Measurements from ENCODE around the gene UBA7.
"Not testable (repeated sequence)": the region's sequence is repeated elsewhere in the genome, so short reads cannot be mapped to it uniquely, and the experiment has no call there.

The UBA7 gene

GRCh38 chr3:49813497-49814174, at the start of gene UBA7:
Gene UBA7, minus strand, starts transcription at chr3:49813953. Its CDS starts 166 bp downstream, at chr3:49813787.
- in situ Hi-C loops (cut with HindIII; ENCODE audit: low sequenced_read_pairs), result no loop called here

GRCh38 chr3:49859576-49860305, 46.0 kb upstream of the UBA7 start:
- in situ Hi-C loops (cut with HindIII; ENCODE audit: low sequenced_read_pairs), result loop anchor here (10.0 to 25.0 kb wide), 5 partner anchors 85 to 325 kb away; no protein-coding TSS in a partner anchor

- in situ Hi-C loops (cut with HindIII; ENCODE audit: low sequenced_read_pairs), result loop anchor here (25.0 kb wide), 2 partner anchors 106 to 181 kb away; no protein-coding TSS in a partner anchor
Measured at GRCh38 chr3:49856181-49857005, 42.6 kb upstream of the UBA7 start, which contains the start of gene TRAIP. Gene TRAIP, minus strand, starts transcription at chr3:49856564. Its CDS starts 111 bp downstream, at chr3:49856453.

GRCh38 chr3:49855662-49856061, 41.9 kb upstream of the UBA7 start:
- in situ Hi-C loops (cut with HindIII; ENCODE audit: low sequenced_read_pairs), result loop anchor here (25.0 kb wide), 2 partner anchors 107 to 182 kb away; no protein-coding TSS in a partner anchor

GRCh38 chr3:49845694-49846093, 31.9 kb upstream of the UBA7 start:
- in situ Hi-C loops (cut with HindIII; ENCODE audit: low sequenced_read_pairs), result no loop called here

- in situ Hi-C loops (cut with HindIII; ENCODE audit: low sequenced_read_pairs), result no loop called here
Measured at GRCh38 chr3:49844464-49845183, 30.9 kb upstream of the UBA7 start.

- in situ Hi-C loops (cut with HindIII; ENCODE audit: low sequenced_read_pairs), result no loop called here
Measured at GRCh38 chr3:49842843-49843517, 29.2 kb upstream of the UBA7 start.

GRCh38 chr3:49841806-49842205, 28.1 kb upstream of the UBA7 start:
- in situ Hi-C loops (cut with HindIII; ENCODE audit: low sequenced_read_pairs), result no loop called here

- in situ Hi-C loops (cut with HindIII; ENCODE audit: low sequenced_read_pairs), result no loop called here
Measured at GRCh38 chr3:49841126-49841696, 27.5 kb upstream of the UBA7 start.

- in situ Hi-C loops (cut with HindIII; ENCODE audit: low sequenced_read_pairs), result no loop called here
Measured at GRCh38 chr3:49840388-49840787, 26.6 kb upstream of the UBA7 start.

- in situ Hi-C loops (cut with HindIII; ENCODE audit: low sequenced_read_pairs), result loop anchor here (5.0 kb wide), 1 partner anchor 67 kb away; no protein-coding TSS in a partner anchor
Measured at GRCh38 chr3:49839193-49839809, 25.5 kb upstream of the UBA7 start.

- in situ Hi-C loops (cut with HindIII; ENCODE audit: low sequenced_read_pairs), result no loop called here
Measured at GRCh38 chr3:49831341-49831740, 17.6 kb upstream of the UBA7 start.

- in situ Hi-C loops (cut with HindIII; ENCODE audit: low sequenced_read_pairs), result no loop called here
Measured at GRCh38 chr3:49826016-49826415, 12.3 kb upstream of the UBA7 start.

GRCh38 chr3:49823131-49823530, 9.4 kb upstream of the UBA7 start:
- in situ Hi-C loops (cut with HindIII; ENCODE audit: low sequenced_read_pairs), result not testable (repeated sequence)

GRCh38 chr3:49812916-49813496, 747 bp downstream of the UBA7 start:
- in situ Hi-C loops (cut with HindIII; ENCODE audit: low sequenced_read_pairs), result no loop called here

- in situ Hi-C loops (cut with HindIII; ENCODE audit: low sequenced_read_pairs), result no loop called here
Measured at GRCh38 chr3:49807431-49808114, 6.2 kb downstream of the UBA7 start.

GRCh38 chr3:49806850-49807249, 6.9 kb downstream of the UBA7 start:
- in situ Hi-C loops (cut with HindIII; ENCODE audit: low sequenced_read_pairs), result no loop called here
